HG03066 (cell line): ENCODE data around the gene EIF5A.

ENCODE experiments used
- ATAC-seq: cut with Tn5 transposase; IDR thresholded peaks from one replicate; pipeline ENCODE4 v1.9.1; 2021; ENCODE audit warnings: low read depth; ENCODE audit not compliant: unreplicated experiment

The EIF5A gene

GRCh38 chr17:7284911-7285310, 22.5 kb upstream of the EIF5A start:
- ATAC-seq, result no peak

GRCh38 chr17:7285679-7286078, 21.7 kb upstream of the EIF5A start:
- ATAC-seq, result no peak

DNA sequence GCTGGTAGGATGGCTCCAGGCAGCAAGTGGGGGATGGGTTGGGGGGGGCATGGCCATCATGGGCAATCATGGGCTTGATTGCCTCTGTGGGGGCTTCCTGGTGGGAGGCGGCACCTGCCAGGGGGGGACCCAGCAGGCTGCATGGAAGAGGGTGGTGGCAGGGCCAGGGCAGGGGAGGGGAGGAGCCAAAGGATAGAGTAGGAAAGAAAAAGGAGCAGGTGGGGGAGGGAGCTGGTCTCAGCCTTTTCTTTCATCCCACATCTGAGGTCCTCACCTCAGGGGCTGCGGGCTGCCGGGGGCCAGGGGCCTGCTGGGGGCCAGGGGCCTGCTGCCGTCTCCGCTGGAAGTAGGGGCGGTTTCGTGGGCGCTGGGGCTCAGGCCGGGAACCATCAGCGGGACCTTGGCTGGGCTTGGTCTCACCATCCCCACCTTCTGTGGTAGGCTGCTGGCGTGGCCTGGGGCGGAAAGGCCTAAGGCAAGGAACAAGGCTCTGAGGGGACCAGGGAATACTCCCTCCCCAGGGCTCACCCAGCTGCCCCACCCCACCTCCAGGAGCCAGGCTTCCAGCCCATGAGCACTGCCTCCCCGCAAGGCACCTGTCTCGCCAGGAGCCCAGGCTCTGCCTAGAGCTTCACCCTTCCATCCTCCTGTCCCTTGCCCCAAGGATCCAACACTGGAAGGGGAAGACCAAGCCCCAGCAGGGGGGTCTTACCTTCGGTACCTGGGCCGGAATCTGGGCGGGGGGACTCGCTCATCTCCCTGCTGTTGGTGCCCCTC, 18.0 kb upstream of the EIF5A start:
- no peak for ATAC-seq

DNA sequence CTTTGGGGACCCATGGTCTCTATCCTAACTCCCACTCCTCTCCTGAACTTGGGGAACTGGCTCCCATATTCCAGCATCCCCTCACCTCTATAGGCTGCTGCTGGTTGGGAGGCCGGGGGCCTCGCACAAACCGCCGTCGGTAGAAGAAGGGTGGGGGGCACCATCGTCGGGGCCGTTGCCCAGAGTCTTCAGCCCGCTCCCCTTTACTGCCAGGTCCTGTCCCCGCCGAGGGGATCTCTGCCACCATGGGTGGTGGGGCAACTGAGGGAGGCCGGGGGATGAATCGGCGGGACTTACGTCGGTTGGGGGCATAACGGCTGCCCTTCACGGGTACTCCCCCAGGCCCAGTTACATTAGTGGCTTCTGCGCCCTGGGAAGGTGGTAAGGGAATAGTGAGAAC, 17.3 kb upstream of the EIF5A start:
- no peak for ATAC-seq

GRCh38 chr17:7290685-7291084, 16.7 kb upstream of the EIF5A start:
- no peak for ATAC-seq

DNA sequence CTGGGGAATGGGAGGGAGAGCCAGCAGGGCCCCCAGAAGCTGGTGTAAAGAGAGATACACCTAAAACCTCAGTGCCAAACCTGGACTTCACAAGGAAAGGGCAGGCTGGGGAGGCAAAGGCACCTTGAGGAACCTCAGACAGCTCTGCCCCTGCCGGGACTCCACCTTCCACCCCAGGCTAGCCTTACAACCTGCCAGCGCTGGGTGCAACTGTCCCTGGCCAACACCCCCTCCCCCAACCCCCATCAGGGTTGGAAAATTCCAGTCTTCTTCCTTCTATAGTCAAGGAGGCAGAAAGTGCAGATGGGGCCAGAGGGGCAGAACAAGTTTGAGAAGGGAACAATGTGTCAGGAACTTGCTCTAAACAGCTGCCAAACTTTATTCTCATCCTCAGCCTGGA, 15.2 kb upstream of the EIF5A start:
- ATAC-seq, result no peak

DNA sequence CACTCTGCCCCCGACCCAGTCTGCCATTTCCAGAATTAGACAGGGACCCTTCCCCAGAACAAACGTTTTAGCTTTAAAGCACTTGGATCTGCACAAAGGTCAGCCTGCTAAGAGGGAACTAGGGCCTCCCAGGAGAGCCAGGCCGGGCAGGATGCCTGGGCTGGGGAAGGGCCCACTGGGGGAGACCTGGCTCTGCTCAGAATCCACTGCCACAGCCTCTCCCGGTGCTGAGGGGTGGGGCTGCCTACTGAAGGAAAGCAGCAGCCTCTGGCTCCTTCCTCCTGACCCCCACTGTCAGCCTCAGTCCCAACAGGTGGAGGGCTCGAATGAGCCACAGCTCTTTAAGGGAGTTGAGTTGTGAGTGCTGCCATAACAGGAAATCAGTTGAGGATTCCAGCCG, 14.7 kb upstream of the EIF5A start:
- ATAC-seq, result no peak

DNA sequence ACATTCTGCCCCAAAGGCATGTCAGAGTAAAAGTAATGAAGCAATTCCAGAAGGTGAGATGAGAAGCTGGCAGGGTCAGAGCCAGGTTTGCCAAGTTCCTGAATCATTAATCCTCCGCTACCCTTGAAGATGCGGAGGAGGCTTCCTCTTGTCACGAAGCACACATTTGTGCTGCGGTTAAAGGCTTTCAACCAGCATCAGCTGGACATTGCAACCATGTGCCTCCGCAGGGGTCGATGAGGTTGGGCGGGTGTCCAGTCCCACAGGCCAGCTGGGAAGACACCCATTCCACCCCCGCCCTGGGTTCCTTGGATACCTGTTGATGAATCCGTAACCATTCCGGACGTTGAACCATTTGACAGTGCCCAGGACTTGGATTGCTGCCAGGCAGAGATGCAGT, 14.3 kb upstream of the EIF5A start:
- ATAC-seq, result no peak

DNA sequence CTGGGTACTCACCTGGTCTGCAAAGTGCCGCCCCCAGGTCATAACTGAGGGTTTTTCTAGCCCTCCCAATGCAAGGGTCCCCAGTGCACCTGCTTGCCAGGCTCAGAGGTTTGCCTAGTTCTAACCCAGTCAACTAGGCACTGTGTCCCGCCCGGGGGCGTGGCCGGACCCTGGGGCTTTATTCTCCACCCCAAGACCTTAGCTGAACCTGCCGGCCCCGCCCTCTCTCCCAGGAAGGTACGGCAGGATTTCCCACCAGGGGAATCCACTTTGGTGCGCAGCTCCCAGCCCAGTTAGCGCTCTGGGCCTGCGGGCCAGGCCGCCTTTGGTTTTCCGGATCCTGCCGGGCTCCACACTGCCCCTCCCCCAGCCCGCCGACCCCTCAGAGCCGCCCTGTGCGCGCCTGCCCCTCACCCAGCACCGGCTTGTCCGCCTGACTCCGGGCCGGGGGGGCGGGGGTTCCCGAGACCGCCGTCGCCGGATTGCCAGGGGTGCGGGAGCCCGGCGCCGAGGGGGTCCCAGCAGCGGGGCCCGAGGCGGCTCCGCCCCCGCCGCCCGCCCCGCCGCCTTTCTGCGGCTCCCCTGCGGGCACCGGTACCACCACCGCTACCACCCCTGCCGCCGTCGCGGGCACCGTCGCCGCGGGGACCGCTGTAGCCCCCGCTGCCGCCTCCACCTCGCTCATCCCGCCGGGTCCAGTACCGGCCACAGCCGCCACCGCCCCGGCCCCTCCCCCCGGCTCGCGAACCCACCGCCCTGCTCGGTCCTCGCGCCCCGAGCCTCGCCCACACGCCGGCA, 13.4 kb upstream of the EIF5A start:
- ATAC-seq, result no peak

GRCh38 chr17:7294614-7295153, 12.7 kb upstream of the EIF5A start, which contains the start of gene YBX2:
Gene YBX2, minus strand, starts transcription at chr17:7294639. Its CDS starts 139 bp downstream, at chr17:7294500.
- no peak for ATAC-seq

GRCh38 chr17:7295230-7296180, 11.9 kb upstream of the EIF5A start:
- ATAC-seq, result no peak

DNA sequence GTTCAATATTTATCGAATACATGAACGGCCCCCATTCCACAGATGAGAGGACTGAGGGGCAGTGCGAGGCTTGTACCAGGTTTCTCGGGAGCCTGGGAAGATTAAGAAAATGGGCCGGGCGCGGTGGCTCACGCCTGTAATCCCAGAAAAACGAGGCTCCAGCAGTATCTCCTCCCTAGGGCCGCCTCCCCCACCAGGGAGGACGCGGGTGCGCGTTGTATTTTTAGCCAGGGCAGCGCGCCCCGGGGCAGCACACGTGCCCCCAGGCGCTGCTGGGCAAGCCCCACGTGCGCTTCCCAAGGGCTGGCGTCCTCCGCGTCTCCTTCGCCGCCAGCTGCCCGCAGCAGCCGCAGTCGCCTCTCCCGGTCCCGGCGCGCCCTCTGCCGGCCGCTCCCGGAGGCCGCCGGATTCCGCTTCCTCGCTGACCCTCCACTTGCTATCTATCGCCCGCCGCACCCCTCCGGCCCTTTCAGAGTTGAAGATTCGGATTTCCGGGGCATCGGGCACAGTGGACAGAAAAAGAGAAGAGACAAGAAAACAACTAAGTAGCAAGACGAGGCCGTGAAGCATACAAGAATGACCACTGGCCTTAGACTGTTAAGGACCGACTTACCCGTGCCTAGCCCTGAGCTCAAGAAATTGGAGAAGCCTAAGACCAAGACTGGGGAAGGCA, 11.1 kb upstream of the EIF5A start:
- ATAC-seq, result no peak

DNA sequence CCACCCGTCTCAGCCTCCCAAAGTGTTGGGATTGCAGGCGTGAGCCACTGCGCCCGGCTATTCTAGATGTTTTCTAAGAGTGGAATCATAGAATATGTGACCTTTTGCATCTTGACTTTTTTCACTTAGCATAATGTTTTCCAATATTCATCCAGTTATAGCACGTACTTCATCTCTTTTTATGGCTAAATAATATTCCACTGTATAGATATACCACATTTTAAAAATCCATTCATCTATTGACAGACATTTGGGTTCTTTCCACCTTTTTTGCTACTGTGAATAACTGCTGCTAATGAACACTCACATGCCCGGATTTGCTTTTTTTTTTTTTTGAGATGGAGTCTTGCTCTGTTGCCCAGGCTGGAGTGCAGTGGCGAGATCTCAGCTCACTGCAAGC, 3.2 kb upstream of the EIF5A start:
- no peak for ATAC-seq

GRCh38 chr17:7307686-7308624, 527 bp downstream of the EIF5A start:
- ATAC-seq, result no peak

DNA sequence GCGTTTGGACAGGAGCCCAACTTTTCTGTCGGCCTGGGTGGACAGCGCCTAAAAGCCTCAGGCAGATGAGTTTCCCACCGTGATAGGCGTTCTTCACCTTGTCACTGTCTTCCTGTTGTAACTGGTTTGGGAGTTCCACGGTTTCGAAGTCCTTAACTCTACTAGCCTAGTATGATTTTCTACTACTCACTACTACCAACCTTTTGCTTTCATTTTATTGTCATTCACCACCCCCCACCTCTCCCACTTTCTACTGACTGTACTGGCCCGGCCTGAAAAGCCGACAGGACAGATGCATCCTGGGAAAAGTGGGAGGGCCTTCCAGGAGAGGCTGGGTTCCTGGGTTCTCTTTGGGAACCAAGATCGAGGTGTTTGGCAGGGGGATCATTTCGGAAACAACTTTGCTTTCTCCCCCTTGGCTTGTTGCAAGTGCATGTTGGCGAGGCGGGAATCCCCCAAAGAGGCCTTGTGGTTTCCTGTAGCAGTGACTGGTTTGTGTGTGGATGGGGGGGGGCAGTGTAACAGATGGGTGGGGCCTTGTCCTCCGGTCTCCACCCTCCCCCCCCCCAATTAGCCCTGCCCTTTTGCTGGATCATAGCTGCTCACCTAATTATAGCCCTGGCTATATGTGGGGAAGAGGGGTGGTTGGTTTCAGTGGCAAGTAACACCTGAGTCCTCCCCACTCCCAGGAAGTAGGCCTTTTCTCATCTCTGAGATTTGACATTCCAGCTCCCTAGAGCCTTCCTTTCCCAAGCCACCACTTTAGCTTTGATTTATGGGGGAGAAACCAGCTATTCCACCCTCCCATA, 1.4 kb downstream of the EIF5A start:
- ATAC-seq, result no peak

DNA sequence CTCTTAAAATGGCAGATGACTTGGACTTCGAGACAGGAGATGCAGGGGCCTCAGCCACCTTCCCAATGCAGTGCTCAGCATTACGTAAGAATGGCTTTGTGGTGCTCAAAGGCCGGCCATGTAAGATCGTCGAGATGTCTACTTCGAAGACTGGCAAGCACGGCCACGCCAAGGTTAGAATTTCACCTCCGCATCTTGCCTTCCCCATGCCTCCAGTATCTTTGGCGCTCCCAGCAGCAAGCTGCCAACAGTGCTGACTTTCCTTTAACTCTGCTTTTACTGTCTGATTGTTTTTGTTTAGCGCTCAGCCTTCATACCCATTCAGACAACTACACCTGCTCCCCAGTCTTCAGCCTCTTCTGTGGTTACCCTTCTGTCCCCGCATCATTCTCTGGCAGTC, 2.2 kb downstream of the EIF5A start:
- ATAC-seq, result no peak

DNA sequence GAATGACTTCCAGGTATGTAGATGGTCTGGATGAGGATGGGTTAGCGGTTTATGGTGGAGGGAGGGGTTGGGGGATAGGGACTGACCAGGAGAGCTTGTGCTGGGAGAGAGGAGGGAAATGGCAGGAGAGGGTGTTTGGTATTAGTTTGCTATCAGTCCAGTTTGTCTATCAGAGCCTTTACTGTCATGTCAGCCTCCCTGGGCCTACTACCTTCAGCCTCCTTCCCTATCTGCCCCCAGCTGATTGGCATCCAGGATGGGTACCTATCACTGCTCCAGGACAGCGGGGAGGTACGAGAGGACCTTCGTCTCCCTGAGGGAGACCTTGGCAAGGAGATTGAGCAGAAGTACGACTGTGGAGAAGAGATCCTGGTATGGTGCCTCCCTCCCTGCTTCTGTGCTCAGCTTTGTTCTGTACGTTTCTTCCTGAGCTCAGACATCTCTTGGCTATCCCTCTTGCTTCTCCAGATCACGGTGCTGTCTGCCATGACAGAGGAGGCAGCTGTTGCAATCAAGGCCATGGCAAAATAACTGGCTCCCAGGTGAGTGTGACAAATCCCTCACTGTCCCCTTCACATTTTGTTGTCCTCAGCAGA, 3.8 kb downstream of the EIF5A start:
- ATAC-seq, result no peak
